UCSD-AML1 (cell line): ENCODE measurements around the gene ITPR3.
A peak's percentile ranks its signal among the peaks of the same experiment; 100 is the strongest.

ENCODE experiments used
- DNase-seq: peaks from one replicate; lab custom pipeline; 2025; ENCODE audit not compliant: unreplicated experiment; lab: John Stamatoyannopoulos, UW

ITPR3 gene

DNA sequence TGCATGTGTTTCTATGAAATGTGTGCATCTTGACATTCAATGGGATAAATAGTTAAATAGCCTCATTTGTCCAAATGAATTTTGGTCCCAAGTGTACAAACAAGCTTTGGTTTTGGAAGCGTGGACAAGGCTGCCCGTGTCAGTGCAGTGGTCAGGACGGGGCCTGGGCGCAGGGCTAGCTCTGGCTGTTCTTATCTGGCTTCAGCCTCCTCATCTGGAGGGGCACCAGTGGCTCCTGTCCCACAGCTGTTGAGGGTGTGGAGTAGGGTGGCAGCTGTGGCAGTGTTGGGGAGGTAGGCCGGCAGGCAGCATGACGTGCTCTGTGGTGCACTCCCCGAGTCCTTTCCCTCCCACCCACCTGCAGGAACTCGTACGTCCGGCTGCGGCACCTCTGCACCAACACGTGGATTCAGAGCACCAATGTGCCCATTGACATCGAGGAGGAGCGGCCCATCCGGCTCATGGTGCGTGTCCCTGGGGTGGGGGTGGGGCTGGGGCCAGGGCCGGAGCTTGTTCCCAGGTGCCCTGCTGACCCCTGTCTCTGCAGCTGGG lies 43.5 kb downstream of the ITPR3 start:
- DNase-seq: no peak

DNA sequence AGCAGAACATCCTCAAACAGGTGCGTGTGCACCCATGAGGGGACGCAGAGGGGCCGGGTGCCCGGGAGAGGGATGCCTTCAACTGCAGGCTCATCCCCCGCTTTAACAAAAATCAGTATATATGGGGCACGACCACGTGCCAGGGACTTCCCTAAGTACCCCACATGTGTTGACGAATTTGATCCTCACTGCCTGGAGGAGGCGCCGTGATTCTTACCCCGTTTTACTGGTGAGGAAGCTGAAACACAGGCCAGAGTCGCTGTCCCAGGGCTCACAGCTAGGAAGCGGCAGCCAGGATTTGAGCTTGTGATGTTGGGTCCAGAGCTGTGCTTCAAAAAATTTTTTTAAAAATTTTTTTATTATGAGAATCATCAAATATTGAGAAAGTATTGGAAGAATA lies 44.8 kb downstream of the ITPR3 start:
- no peak for DNase-seq

DNA sequence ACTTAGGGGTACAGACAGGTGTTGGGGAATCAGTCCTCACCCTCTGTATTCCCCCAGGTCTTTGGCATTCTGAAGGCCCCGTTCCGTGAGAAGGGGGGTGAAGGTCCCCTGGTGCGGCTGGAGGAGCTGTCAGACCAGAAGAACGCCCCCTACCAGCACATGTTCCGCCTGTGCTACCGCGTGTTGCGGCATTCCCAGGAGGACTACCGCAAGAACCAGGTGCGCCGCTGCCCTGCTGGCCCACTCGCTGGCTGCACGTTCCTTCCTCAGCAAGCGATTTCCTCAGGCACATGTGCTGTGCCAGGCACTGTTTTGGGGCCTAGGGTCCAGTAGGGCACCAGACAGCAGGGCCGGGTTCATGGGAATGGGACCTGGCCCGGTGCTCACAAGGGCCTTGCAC lies 46.0 kb downstream of the ITPR3 start:
- DNase-seq: no peak

DNA sequence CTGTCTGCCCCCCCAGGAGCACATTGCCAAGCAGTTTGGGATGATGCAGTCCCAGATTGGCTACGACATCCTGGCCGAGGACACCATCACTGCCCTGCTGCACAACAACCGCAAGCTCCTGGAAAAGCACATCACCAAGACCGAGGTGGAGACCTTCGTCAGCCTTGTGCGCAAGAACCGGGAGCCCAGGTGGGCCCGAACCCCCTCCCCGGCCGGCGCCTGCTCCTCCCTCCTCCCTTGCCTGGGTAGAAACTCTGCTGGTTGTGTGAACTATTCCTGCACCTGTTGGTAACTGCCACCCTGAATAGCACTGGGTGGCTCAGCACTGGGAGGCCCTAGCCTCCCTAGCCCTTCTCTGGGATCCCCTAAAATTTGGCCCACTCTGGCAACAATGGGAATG lies 46.7 kb downstream of the ITPR3 start:
- no peak for DNase-seq

DNA sequence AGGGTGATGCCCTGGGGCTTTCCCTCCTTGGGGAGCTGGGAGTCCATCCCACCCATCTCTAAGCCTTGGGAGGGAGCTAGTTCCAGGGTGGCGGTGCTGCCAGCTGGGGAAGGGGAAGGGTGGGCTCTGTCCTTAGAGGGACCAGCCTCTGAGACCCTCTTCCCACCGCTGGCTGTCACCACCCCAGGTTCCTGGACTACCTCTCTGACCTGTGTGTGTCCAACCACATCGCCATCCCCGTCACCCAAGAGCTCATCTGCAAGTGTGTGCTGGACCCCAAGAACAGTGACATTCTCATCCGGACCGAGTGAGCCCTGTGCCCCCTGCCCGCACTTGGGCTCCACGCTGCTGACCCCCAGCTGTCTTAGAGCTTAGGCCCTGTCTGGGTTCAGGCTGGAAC lies 47.2 kb downstream of the ITPR3 start:
- DNase-seq: no peak

DNA sequence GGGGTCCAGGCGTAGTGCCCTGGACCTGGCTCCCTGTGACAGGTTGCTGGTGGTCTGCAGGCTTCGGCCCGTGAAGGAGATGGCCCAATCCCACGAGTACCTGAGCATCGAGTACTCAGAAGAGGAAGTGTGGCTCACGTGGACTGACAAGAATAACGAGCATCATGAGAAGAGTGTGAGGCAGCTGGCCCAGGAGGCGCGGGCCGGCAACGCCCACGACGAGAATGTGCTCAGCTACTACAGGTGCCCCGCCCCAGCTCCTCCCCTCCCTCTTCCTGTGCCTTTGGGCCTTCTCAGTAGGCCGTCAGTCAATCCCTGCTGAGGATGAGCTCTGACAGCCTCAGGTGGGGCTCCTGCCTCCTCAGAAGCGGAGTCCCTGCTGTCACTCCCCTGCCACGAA lies 47.8 kb downstream of the ITPR3 start:
- DNase-seq: no peak

DNA sequence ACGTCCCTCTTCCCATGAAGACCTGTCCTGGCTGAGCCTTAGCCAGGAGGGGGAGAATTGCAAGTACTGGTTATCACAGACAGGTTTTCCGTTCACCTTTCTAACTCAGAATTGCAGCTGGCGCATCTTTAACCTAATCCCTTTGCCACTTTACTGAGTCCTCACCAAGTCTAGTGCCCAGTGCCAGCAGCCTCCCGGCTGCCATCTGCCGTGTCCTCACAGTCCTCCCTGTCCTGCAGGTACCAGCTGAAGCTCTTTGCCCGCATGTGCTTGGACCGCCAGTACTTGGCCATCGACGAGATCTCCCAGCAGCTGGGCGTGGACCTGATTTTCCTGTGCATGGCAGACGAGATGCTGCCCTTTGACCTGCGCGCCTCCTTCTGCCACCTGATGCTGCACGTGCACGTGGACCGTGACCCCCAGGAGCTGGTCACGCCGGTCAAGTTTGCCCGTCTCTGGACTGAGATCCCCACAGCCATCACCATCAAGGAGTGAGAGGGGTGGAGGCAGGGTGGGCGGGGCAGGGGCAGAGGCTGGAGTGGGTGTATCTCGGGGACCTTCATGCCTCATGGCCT lies 49.1 kb downstream of the ITPR3 start:
- DNase-seq: no peak

DNA sequence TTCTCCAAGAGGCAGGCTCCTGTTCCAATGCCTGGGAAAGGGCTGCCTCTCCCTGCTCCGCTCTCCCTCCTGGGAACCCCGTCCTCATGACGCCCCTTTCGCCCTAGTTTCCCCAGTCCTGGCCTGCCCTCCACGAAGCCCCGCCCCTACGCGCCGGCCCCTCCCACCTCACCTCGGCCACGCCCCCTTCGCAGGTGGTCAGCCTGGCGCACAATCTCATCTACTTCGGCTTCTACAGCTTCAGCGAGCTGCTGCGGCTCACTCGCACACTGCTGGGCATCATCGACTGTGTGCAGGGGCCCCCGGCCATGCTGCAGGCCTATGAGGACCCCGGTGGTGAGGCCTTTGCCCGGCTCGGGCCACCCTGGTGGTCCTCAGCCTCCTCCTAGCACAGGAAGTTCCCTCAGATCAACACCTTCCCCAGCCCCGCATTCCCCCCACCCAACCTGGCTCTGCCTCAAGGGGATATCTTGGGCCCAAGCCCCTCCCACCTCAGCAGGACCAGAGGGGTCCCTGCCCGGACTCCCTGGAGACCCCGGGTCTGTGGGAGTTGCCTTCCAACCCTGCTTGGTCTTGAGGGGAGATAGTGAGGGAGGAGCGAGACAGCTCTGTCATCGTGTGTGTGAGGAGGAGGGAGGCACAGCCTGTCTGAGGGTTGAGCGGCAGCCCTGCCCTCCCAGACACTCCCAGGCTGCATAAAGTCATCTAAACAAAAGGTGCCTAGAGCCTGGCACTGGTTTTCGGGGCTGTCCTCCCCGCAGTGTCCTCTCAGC lies 50.0 kb downstream of the ITPR3 start:
- no peak for DNase-seq

DNA sequence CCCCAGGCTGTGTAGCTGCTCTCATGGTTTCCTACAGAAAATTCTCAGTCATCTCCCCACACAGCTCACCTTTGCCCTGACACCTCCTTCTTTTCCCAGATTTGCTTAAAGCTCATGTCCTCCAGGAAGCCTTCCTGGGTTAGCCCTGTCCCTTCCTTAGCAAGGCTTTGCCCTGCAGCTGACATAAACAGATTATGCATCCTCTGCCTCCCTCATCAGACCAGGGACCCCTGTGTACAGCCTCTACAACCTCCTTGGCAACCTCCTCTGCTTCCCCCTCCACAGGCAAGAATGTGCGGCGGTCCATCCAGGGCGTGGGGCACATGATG lies 50.6 kb downstream of the ITPR3 start:
- no peak for DNase-seq

DNA sequence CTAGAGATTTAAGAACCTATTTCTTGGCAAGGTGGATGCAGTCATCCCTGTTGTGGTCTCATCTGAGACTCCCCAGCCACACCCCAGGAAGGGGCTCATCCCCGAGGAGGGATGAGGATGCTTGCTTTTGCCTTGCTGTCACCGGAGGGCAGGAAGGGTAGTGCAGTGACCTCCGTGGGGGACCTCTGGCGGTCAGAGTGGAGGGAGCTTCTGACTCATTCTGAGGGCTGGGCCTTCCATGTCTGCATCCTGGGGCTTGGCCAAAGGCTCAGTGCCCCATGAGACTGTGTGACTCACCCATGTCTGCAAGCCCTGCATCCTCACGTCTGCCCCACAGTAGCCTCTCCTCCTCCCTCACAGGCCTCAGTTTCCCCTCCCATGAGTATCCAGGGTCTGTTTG lies 51.7 kb downstream of the ITPR3 start:
- peak; percentile 70 for DNase-seq

DNA sequence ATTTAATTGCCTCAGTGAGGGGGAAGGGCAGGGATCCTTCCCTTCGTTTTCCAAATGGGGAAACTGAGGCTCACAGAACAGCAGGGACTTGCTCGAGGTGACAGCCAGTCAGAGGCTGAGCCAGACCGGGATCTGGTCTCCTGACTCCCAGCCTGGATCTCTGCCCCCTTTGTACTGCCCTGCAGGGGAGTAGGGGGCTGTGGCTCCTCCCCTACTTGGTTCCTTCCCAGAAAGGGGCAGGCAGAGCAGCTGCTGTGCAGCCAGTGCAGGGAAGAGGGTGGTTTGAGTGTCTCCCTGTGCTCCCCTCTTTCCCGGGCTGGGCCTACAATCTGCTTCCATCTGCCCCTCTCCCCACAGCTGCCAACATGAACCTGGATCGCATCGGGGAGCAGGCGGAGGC lies 52.7 kb downstream of the ITPR3 start:
- no peak for DNase-seq

DNA sequence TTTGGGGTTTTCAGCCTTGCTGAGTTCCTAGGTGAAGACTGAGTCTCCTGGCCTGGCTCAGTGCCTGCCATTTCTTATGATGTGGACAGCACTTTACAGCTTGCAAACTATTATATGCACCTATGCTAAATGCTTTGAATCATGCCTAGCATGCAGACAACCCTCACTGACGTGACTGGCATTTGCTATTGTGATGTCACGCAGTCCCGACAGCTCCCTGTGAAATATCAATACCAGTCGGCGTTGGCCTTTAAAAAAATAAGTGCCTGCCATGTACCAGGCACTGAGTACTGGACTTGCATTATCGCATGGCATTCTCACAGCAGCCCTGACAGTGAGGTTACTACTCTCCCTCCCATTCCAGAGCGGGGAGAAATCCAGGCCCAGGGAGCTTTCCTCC lies 54.8 kb downstream of the ITPR3 start:
- no peak for DNase-seq

DNA sequence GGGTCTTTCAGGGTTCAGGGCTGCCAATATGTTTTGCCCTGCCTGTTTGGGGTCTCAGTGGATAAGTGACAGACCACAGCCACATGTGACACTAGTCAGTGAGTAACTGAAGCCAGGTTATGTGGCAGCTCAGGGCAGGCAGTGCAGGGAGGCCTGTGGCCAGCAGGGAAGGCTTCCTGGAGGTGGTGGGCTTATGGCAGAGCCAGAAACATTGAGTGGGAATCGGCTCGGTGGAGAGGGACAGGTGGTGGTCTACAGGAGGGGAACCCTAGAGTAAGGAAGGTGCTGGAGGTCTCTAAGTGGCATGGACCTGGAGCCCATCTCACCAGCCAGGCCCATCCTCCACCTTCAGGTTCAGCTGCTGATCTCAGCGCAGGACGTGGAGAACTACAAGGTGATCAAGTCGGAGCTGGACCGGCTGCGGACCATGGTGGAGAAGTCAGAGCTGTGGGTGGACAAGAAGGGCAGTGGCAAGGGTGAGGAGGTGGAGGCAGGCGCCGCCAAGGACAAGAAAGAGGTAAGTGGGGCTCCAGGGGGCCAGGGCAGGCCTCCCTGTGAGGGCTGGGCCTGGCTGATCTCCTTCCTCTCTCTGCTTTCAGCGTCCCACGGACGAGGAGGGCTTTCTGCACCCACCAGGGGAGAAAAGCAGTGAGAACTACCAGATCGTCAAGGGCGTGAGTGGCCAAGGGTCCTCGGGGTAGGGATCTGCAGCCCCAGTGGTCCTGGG lies 55.5 kb downstream of the ITPR3 start:
- DNase-seq: no peak

DNA sequence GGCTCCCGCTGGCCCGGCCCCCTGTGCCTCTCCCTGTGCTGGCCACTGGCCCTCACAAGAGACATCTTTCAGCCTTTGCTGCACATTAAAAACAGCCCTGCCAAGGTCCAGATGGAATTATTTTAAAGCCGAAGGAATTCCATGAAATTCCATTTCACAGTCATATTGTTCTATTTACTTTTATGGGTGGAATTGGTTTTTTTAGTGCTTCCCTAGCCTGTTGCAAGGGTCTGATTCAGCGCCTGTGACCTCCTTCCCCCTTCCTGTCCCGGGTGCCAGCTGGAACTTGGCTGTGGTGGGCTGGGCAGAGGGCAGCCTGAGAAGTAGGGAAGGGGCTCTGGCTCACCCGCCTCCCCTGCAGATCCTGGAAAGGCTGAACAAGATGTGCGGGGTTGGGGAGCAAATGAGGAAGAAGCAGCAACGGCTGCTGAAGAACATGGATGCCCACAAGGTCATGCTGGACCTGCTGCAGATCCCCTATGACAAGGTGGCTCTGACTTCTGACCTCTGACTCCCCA lies 56.1 kb downstream of the ITPR3 start:
- DNase-seq: no peak

DNA sequence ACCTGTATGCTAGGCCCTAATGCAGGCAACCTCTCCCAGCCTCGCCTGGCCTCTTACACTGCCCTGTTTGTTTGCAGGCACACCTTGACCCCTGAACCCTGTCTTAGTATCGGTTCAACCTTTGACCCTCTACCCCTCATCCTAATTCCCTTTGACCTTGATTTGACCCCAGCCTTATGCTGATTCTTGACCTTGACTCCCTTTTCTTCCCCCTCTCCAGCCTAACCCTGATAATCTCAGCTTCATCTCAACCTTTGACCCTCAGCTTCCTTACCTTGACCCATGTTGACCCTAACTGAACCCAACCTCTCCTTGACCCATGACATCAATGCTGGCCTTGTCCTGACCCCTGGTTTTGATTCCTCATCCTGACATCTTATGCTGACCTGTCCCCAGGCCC lies 56.6 kb downstream of the ITPR3 start:
- DNase-seq: no peak

DNA sequence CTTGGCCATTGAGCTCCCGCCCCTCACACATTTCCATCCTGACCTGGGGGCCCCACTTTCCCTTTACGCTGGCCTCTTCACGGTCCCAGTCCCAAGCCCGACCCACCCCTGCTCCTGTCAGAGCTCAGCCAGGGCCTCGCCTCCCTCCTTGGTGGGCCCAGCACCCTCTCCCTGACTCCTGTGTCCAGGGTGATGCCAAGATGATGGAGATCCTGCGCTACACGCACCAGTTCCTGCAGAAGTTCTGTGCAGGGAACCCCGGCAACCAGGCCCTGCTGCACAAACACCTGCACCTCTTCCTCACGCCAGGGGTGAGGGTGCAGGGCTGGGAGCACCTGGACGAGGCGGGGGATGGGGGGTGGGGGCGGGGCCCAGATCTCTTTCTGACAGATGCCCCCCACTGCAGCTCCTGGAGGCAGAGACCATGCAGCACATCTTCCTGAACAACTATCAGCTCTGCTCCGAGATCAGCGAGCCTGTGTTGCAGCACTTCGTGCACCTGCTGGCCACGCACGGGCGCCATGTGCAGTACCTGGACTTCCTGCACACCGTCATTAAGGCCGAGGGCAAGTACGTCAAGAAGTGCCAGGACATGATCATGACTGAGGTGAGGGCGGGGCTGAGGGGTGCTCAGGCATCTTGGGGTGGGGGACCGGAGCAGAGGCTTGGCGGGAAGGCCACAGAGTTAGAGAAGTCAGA lies 57.3 kb downstream of the ITPR3 start:
- DNase-seq: no peak

DNA sequence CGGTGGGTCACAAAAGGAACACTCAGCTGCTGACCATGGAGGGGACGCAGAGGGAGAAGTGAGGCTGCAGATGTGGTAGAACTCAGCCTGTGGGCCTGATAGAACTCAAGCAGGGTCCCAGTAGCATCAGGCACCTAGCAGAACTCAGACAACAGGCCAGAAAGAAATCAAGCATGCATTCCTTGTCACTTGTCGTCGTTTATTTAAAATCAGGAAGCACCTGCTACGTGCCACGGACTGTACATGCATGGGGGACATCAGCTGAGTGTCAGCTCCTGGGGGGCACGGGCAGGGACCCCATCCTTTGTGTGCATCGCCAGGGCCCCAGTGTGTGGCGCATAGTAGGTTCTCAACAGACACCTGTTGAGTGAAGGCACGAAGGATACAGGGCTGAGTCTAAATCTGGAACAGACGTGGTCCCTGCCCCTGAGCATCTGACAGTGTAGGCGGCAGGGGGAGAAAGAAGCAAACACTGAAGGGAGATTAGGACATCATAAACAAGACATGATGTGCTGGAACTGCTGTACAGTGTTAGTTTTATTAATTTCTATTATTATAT lies 57.9 kb downstream of the ITPR3 start:
- DNase-seq: no peak

DNA sequence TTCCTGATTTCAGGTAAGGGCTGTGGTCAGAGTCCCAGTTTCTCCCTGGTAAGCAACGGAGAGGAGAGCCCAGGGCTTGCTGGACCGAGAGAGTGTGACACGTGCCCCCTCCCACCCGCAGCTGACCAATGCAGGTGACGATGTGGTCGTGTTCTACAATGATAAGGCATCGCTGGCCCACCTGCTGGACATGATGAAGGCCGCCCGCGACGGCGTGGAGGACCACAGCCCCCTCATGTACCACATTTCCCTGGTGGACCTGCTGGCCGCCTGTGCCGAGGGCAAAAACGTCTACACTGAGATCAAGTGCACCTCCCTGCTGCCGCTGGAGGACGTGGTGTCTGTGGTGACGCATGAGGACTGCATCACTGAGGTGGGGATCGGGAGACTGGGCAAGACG lies 58.6 kb downstream of the ITPR3 start:
- no peak for DNase-seq

DNA sequence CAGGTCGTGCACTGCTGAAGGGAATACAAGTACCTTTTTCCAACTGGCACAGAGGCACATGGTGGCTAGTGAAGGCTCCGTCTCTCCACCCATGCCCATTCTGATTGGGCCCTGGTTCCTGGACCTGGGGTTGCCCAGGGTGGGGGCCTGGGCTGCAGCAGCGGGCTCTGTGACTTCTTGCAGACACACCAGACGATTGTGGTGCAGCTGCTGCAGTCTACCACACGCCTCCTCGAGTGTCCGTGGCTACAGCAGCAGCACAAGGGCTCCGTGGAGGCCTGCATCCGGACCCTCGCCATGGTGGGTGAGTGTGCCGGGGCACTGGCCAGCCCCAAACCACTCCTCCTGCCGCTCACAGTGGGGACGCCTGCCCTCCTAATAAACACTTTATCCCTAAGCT lies 61.2 kb downstream of the ITPR3 start:
- DNase-seq: no peak

DNA sequence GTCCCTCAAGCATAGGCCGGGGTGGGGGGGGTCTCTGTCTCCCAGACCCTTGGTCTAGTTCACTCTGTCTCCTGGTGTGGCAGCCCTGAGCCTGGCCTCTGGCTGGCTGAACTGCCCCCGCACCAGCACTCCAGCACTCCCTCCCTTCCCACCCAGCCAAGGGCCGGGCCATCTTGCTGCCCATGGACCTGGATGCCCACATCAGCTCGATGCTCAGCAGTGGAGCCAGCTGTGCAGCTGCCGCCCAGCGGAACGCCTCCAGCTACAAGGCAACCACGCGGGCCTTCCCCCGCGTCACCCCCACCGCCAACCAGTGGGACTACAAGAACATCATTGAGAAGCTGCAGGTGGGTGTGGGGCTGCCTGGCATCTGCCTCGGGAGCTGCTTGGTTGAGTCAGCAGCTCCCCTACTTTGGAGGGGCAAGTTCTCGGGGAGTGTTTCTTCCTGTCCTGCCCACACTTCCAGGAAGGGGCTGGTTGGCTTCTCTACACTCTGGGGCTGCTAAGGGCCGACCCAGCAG lies 62.0 kb downstream of the ITPR3 start:
- DNase-seq: peak; percentile 39
